ENCODE measurements around the gene PALB2. TPM values are rescaled to one million over a fixed set of nuclear protein-coding genes. Genes with fewer than 3 reads are reported as not detected.
"Not testable (repeated sequence)": the region's sequence is repeated elsewhere in the genome, so short reads cannot be mapped to it uniquely, and the experiment has no call there.

Gene PALB2
- polyA plus RNA-seq, 1 of the 3 experiments (the other 2 are of a cell fraction) = 3.3 TPM

GRCh38 chr16:23584186-23585076 is 56.7 kb downstream of the PALB2 start (continued):
- TF ChIP-seq EZH2phosphoT487 (IDR thresholded peaks at IDR 0.05; ENCODE audit: borderline replicate concordance, low read depth) (no peak), RXRA (IDR thresholded peaks at IDR 0.05; ENCODE audit: borderline replicate concordance, low read depth) (no peak), FOSL2 (IDR thresholded peaks at IDR 0.05; ENCODE audit: borderline replicate concordance, low read depth) (no peak), POLR2AphosphoS5 (IDR thresholded peaks at IDR 0.05; ENCODE audit: low read depth, low read length) (no peak)
- TF ChIP-seq, protein P1, sequence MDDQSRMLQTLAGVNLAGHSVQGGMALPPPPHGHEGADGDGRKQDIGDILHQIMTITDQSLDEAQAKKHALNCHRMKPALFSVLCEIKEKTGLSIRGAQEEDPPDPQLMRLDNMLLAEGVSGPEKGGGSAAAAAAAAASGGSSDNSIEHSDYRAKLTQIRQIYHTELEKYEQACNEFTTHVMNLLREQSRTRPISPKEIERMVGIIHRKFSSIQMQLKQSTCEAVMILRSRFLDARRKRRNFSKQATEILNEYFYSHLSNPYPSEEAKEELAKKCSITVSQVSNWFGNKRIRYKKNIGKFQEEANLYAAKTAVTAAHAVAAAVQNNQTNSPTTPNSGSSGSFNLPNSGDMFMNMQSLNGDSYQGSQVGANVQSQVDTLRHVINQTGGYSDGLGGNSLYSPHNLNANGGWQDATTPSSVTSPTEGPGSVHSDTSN (IDR thresholded peaks at IDR 0.05) = no peak

- Histone ChIP-seq H3K79me2 (ENCODE audit: insufficient read depth) (peaks cover 26% of the 10 kb centered on the region; the same call in 1 of the 2 replicates), H3F3A (replicated peaks; ENCODE audit: insufficient read depth) (peaks cover 21% of the 10 kb centered on the region), H3K36me3 (replicated peaks in 1 of 2; ENCODE audit: control insufficient read depth in 1 of 2, insufficient read depth in 2 of 2, low read length in 1 of 2) (peaks cover 43 to 48% of the 10 kb centered on the region in 2 experiments)
- H3K4me2 ChIP-seq; H3K4me1 ChIP-seq (ENCODE audit: control insufficient read depth in 1 of 2, insufficient read depth in 2 of 2, low read depth in 1 of 2, low read length in 1 of 2); H3K9me3 ChIP-seq; H2AFZ ChIP-seq (ENCODE audit: low read depth); H3K27ac ChIP-seq (ENCODE audit: low read depth in 2 of 2, low read length in 1 of 2); CTCF ChIA-PET; H3K9me2 ChIP-seq; DNase-seq; H3K27me3 ChIP-seq (ENCODE audit: insufficient read depth); H3K9ac ChIP-seq; H3K4me3 ChIP-seq (ENCODE audit: low read depth in 2 of 2, low read length in 1 of 2); H4K20me1 ChIP-seq (ENCODE audit: insufficient read depth); POLR2A ChIA-PET: not testable (repeated sequence)
- WGBS (ENCODE audit: low lambda C conversion rate) = no CpG with 5 or more reads among the region's 30 CpGs
These were observed 57.8 kb downstream of the PALB2 start for GRCh38 chr16:23583271-23583670.

DNA sequence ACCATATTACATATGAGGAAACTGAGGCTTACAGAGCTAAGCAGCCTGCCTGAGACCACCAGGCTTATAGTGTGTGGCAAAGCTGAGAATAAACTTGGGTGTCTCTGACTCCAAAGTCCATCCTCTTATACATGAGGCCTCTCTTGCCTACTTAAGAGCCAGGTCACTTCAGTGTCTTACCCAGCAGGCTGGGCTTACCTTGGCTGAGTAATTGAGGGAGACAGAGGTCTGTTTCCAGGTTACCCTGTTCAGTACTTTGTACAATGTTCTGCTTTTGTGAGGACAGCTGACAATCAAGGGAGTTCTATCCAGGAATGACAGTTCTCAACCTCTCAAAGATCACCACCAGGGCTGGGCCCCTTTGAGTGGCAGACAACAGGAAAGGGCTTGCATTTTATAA is 59.3 kb downstream of the PALB2 start:
- H4K20me1 ChIP-seq (ENCODE audit: insufficient read depth) = no peaks in the 10 kb centered on the region
- no peaks in the 10 kb centered on the region for H3K4me1 ChIP-seq (ENCODE audit: control insufficient read depth in 1 of 2, insufficient read depth in 2 of 2, low read depth in 1 of 2, low read length in 1 of 2)
- H3K4me2 ChIP-seq = no peak overlapping the region
- no peaks in the 10 kb centered on the region for H3K9me3 ChIP-seq
- H3K9me2 ChIP-seq = no peaks in the 10 kb centered on the region
- H3K36me3 ChIP-seq (replicated peaks in 1 of 2; ENCODE audit: control insufficient read depth in 1 of 2, insufficient read depth in 2 of 2, low read length in 1 of 2) = peaks cover 32 to 44% of the 10 kb centered on the region in 2 experiments
- H3K4me3 ChIP-seq (ENCODE audit: low read depth in 2 of 2, low read length in 1 of 2) = no peak overlapping the region
- peaks cover 24% of the 10 kb centered on the region for H3F3A ChIP-seq (replicated peaks; ENCODE audit: insufficient read depth)
- ChIA-PET CTCF (interaction anchor here (2.5 kb wide), 1 partner anchor 15 kb away, joined by 8 read pairs; the partner anchor contains the start of gene NDUFAB1), POLR2A (no interaction called here)
- peaks cover 11% of the 10 kb centered on the region; the same call in 1 of the 2 replicates for H3K79me2 ChIP-seq (ENCODE audit: insufficient read depth)
- H3K27me3 ChIP-seq (ENCODE audit: insufficient read depth) = no peaks in the 10 kb centered on the region
- no peak for DNase-seq
- no peak overlapping the region for H3K9ac ChIP-seq
- no peak overlapping the region for H3K27ac ChIP-seq (ENCODE audit: low read depth in 2 of 2, low read length in 1 of 2)
- H2AFZ ChIP-seq (ENCODE audit: low read depth) = no peak overlapping the region
- TF ChIP-seq EP300 (IDR thresholded peaks at IDR 0.05; ENCODE audit: borderline replicate concordance in 1 of 2, low read depth in 1 of 2, low read length in 1 of 2) = no peak
- no peak for TF ChIP-seq GATA2 (CRISPR knock-in tag; IDR thresholded peaks at IDR 0.05)
- TF ChIP-seq, protein P2, sequence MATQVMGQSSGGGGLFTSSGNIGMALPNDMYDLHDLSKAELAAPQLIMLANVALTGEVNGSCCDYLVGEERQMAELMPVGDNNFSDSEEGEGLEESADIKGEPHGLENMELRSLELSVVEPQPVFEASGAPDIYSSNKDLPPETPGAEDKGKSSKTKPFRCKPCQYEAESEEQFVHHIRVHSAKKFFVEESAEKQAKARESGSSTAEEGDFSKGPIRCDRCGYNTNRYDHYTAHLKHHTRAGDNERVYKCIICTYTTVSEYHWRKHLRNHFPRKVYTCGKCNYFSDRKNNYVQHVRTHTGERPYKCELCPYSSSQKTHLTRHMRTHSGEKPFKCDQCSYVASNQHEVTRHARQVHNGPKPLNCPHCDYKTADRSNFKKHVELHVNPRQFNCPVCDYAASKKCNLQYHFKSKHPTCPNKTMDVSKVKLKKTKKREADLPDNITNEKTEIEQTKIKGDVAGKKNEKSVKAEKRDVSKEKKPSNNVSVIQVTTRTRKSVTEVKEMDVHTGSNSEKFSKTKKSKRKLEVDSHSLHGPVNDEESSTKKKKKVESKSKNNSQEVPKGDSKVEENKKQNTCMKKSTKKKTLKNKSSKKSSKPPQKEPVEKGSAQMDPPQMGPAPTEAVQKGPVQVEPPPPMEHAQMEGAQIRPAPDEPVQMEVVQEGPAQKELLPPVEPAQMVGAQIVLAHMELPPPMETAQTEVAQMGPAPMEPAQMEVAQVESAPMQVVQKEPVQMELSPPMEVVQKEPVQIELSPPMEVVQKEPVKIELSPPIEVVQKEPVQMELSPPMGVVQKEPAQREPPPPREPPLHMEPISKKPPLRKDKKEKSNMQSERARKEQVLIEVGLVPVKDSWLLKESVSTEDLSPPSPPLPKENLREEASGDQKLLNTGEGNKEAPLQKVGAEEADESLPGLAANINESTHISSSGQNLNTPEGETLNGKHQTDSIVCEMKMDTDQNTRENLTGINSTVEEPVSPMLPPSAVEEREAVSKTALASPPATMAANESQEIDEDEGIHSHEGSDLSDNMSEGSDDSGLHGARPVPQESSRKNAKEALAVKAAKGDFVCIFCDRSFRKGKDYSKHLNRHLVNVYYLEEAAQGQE (IDR thresholded peaks at IDR 0.05; ENCODE audit: low read depth, low read length) = no peak
- no peak for TF ChIP-seq TAF1 (IDR thresholded peaks at IDR 0.05; ENCODE audit: borderline replicate concordance, low read depth, low read length)
- TF ChIP-seq NRF1 (IDR thresholded peaks at IDR 0.05; ENCODE audit: low read depth, low read length) = no peak

All from SK-N-SH (cell line).